ENCODE data around the gene MECP2.

Gene MECP2

DNA sequence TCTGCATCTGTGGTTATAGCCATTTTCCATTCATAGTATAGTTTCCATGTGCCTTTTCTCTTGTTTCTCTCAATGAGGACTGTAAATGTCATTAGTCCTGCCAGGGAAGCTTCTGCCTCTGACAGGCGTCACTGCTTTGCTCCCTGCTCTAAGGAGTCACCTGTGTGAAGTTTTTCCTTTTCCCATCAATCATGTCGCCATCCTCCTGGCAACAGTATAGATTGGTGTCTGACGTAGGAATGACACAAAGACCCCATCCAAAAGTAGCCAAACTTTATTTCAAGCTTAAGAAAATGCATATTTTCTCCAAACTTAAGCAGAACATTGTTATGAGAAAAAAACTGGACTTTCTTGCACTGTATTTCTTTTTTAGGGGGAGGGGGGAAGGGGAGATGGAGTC, 23.1 kb upstream of the MECP2 start:
- TF ChIP-seq EZH2 (IDR thresholded peaks at IDR 0.05) (no peak), FOXP2 (optimal IDR thresholded peaks at IDR 0.05; ENCODE audit: control extremely low read depth, extremely low read length, insufficient read depth) (no peak), POLR2AphosphoS5 (IDR thresholded peaks at IDR 0.05; ENCODE audit: borderline replicate concordance, low read depth, low read length) (no peak)
- Histone ChIP-seq H3K36me3 (ENCODE audit: insufficient read depth, low read length) (no peaks in the 10 kb centered on the region), H3K9me3 (ENCODE audit: low read depth, low read length) (no peaks in the 10 kb centered on the region), H3K9ac (ENCODE audit: insufficient read length) (no peak overlapping the region), H3K27ac (no peak overlapping the region), H3K4me3 (no peak overlapping the region)
- no peak for DNase-seq (ENCODE audit: low read depth, low spot score)

DNA sequence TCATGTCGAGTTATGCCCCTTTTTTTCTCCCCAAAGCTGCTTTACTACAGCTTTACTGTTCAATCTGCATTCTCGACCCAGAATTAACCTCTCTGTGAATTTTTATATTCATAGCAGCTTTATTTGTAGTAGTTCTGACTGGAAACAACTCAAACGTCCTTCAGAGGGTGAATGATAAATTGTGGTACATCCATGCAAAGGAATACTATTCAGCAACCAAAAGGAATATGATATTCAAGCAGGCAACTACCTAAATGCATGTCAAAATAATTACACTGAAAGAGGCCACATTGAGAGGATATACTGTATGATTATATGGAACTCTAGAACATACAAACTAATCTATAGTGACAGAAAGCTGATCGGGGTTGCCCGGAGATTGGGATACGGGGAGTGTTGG, 20.0 kb upstream of the MECP2 start:
- no peak overlapping the region for H3K4me3 ChIP-seq

DNA sequence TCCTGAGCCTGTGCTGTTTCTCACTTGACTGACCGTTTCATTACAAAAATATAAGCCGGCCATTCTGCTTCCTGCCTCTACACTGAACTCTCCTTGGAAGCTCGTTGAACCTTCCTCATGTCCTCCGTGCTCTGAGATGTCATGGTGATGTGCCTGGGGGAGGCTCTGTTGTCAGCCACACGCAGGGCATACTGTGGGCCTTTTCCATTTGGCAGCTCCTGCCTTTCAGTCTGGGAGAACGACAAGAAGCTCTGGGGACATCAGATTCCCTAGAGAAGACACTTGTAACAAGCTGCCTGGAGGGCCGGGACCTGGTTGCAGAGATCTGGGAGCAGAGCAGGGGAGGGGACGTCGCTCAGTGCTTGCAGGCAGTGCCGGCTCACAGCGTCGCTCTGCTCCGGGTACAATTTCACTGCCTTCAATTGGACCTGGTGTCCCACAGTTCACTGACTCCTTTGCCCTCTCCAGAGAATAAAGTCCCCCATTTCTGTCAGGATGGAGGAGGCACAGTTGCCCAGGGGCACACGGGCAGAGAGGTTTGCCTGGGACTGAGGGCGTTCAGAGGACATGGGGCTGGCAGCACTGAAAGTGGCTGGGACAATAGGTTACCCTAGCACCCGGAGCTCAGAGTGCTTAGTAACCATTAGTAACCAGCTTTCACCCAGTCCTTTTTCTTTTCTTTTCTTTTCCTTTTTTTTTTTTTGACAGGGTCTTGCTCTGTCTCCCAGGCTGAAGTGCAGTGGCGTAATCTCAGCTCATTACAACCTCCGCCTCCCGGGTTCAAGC, 19.1 kb upstream of the MECP2 start:
- H3K9ac ChIP-seq (ENCODE audit: insufficient read length): no peak overlapping the region
- H3K9me3 ChIP-seq (ENCODE audit: low read depth, low read length): no peaks in the 10 kb centered on the region
- H3K4me3 ChIP-seq: no peak overlapping the region
- no peak for TF ChIP-seq FOXP2 (optimal IDR thresholded peaks at IDR 0.05; ENCODE audit: control extremely low read depth, extremely low read length, insufficient read depth)
- no peak for TF ChIP-seq POLR2AphosphoS5 (IDR thresholded peaks at IDR 0.05; ENCODE audit: borderline replicate concordance, low read depth, low read length)
- TF ChIP-seq EZH2 (IDR thresholded peaks at IDR 0.05): no peak
- no peak overlapping the region for H3K27ac ChIP-seq
- no peaks in the 10 kb centered on the region for H3K36me3 ChIP-seq (ENCODE audit: insufficient read depth, low read length)
- no peak for DNase-seq (ENCODE audit: low read depth, low spot score)

More for the DNA sequence above, 20.0 kb upstream of the MECP2 start:
- Histone ChIP-seq H3K36me3 (ENCODE audit: insufficient read depth, low read length) (no peaks in the 10 kb centered on the region), H3K27ac (no peak overlapping the region), H3K9me3 (ENCODE audit: low read depth, low read length) (no peaks in the 10 kb centered on the region), H3K9ac (ENCODE audit: insufficient read length) (no peak overlapping the region)
- TF ChIP-seq FOXP2 (optimal IDR thresholded peaks at IDR 0.05; ENCODE audit: control extremely low read depth, extremely low read length, insufficient read depth) (no peak), EZH2 (IDR thresholded peaks at IDR 0.05) (no peak), POLR2AphosphoS5 (IDR thresholded peaks at IDR 0.05; ENCODE audit: borderline replicate concordance, low read depth, low read length) (no peak)
- no peak for DNase-seq (ENCODE audit: low read depth, low spot score)

DNA sequence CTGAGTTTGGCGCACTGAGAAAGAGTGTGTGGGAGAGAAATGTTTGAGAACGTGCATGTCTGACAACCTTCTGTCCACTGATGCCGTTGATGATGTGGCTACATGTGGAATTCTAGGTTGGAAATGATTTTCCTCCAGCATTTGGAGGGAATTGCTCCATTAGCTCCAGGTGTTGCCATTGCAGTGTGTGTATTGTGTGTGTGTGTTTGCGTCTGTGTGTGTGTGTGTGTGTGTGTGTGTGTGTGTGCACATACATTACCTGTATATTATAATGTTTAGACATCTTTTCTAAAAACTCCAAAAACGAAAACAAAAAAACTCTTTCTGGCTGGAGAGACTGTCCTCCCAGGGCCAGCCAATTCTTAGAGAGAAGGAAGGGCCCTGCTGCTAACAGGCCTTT, 18.2 kb upstream of the MECP2 start:
- TF ChIP-seq FOXP2 (optimal IDR thresholded peaks at IDR 0.05; ENCODE audit: control extremely low read depth, extremely low read length, insufficient read depth) (no peak), EZH2 (IDR thresholded peaks at IDR 0.05) (no peak), POLR2AphosphoS5 (IDR thresholded peaks at IDR 0.05; ENCODE audit: borderline replicate concordance, low read depth, low read length) (no peak)
- no peak for DNase-seq (ENCODE audit: low read depth, low spot score)
- no peak overlapping the region for H3K4me3 ChIP-seq
- no peaks in the 10 kb centered on the region for H3K9me3 ChIP-seq (ENCODE audit: low read depth, low read length)
- H3K36me3 ChIP-seq (ENCODE audit: insufficient read depth, low read length): no peaks in the 10 kb centered on the region
- no peak overlapping the region for H3K9ac ChIP-seq (ENCODE audit: insufficient read length)
- H3K27ac ChIP-seq: no peak overlapping the region

DNA sequence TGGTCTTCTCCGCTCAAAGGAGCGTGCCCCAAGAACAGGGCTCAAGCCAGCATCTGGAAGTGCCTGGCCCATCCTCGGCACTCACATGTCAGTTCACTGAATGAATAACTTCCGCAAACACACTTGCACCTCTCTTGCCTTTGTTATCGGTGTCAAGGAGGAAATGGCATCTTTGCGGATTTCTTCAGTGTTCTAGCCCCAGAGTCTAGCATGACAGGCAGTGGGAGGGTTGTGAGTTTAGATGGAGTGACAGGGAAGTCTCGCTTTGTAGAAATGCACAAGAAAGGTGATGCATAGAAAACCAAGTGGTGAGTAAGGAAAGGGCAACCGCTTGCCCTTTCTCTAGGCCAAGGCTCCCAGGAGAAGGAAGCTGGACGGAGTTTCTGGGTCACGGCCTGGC, 17.6 kb upstream of the MECP2 start:
- Histone ChIP-seq H3K36me3 (ENCODE audit: insufficient read depth, low read length) (no peaks in the 10 kb centered on the region), H3K9ac (ENCODE audit: insufficient read length) (no peak overlapping the region), H3K9me3 (ENCODE audit: low read depth, low read length) (no peaks in the 10 kb centered on the region), H3K4me3 (no peak overlapping the region), H3K27ac (no peak overlapping the region)
- no peak for TF ChIP-seq FOXP2 (optimal IDR thresholded peaks at IDR 0.05; ENCODE audit: control extremely low read depth, extremely low read length, insufficient read depth)
- no peak for TF ChIP-seq EZH2 (IDR thresholded peaks at IDR 0.05)
- TF ChIP-seq POLR2AphosphoS5 (IDR thresholded peaks at IDR 0.05; ENCODE audit: borderline replicate concordance, low read depth, low read length): no peak
- no peak for DNase-seq (ENCODE audit: low read depth, low spot score)

DNA sequence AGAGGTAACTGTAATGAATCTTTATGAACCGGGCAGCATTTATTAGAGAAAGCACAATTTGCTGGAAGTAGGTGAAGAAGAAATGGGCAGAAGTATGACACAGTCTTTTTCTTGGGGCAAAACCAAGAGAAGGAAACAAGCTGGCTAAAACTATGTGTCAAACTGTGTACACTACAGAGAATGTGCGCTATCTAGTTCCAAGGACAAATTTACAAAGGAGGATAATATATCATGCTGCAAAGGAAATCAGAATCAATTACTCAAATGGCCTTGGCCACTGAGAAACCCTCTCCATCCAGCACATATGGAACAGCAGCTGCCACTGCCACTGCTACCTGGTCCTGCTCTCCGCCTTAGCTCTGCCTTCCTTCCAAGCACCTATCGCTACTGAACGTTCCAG, 17.1 kb upstream of the MECP2 start:
- Histone ChIP-seq H3K27ac (no peak overlapping the region), H3K4me3 (no peak overlapping the region), H3K36me3 (ENCODE audit: insufficient read depth, low read length) (no peaks in the 10 kb centered on the region), H3K9me3 (ENCODE audit: low read depth, low read length) (no peaks in the 10 kb centered on the region), H3K9ac (ENCODE audit: insufficient read length) (no peak overlapping the region)
- TF ChIP-seq FOXP2 (optimal IDR thresholded peaks at IDR 0.05; ENCODE audit: control extremely low read depth, extremely low read length, insufficient read depth): no peak
- no peak for TF ChIP-seq POLR2AphosphoS5 (IDR thresholded peaks at IDR 0.05; ENCODE audit: borderline replicate concordance, low read depth, low read length)
- no peak for TF ChIP-seq EZH2 (IDR thresholded peaks at IDR 0.05)
- no peak for DNase-seq (ENCODE audit: low read depth, low spot score)

DNA sequence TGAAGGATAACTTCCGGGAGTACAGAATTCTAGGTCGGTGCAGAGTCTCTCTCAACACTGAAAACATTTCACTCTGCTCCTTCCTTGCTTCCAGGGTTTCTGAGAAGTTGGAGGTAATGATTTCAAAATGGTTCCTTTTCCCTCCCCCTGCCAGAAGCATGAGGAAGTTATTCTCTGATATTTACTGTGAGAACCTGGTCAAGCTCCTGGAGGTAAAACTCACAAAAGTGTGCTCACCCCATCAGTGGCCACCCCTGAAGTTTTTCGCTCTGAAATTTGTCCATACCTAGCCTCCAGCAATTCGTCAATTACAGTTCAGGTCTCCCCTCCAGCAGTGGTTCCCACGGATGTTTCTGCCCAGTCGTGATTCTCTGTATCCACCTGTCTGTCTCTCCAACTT, 16.2 kb upstream of the MECP2 start:
- Histone ChIP-seq H3K9ac (ENCODE audit: insufficient read length) (no peak overlapping the region), H3K27ac (no peak overlapping the region), H3K4me3 (no peak overlapping the region), H3K9me3 (ENCODE audit: low read depth, low read length) (no peaks in the 10 kb centered on the region), H3K36me3 (ENCODE audit: insufficient read depth, low read length) (no peaks in the 10 kb centered on the region)
- TF ChIP-seq EZH2 (IDR thresholded peaks at IDR 0.05) (no peak), FOXP2 (optimal IDR thresholded peaks at IDR 0.05; ENCODE audit: control extremely low read depth, extremely low read length, insufficient read depth) (no peak), POLR2AphosphoS5 (IDR thresholded peaks at IDR 0.05; ENCODE audit: borderline replicate concordance, low read depth, low read length) (no peak)
- no peak for DNase-seq (ENCODE audit: low read depth, low spot score)

DNA sequence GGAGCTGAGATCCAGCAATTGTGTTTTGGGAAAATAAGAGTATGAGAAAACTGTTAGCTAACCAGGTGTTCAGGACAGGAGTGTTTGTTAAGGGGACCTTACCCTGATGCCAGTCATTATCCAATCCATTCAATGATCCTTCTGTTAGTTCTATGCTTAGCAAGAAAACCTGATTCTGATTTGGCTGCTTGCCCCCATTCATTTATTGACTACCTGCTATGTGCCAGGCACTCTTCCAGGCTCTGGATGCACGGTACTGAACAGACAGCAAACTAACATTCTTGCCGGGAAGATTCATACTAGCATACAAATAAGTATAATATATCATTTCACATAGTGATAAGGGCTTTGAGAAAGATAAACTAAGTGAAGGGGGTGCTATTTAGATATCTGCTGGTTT, 1.0 kb upstream of the MECP2 start:
- DNase-seq (ENCODE audit: low read depth, low spot score): no peak
- TF ChIP-seq FOXP2 (optimal IDR thresholded peaks at IDR 0.05; ENCODE audit: control extremely low read depth, extremely low read length, insufficient read depth): no peak
- no peak for TF ChIP-seq EZH2 (IDR thresholded peaks at IDR 0.05)
- TF ChIP-seq POLR2AphosphoS5 (IDR thresholded peaks at IDR 0.05; ENCODE audit: borderline replicate concordance, low read depth, low read length): no peak
- Histone ChIP-seq H3K4me3 (no peak overlapping the region; the same call in 1 of the 2 replicates), H3K9ac (ENCODE audit: insufficient read length) (no peak overlapping the region), H3K9me3 (ENCODE audit: low read depth, low read length) (no peaks in the 10 kb centered on the region), H3K27ac (no peak overlapping the region), H3K36me3 (ENCODE audit: insufficient read depth, low read length) (0 out of 2 replicates have a peak, but pooled peaks cover 2% of the 10 kb centered on the region)

Data from SK-N-MC (cell line).